CD4-positive, alpha-beta T cell treated with Interleukin-17A for 4 hours (primary cell): ENCODE results near the gene KIF19.

ENCODE experiments used
- DNase-seq: peaks from one replicate; pipeline ENCODE4 v3.0.0-alpha.2; 2020; ENCODE audit warnings: mixed read lengths

Gene KIF19

DNA sequence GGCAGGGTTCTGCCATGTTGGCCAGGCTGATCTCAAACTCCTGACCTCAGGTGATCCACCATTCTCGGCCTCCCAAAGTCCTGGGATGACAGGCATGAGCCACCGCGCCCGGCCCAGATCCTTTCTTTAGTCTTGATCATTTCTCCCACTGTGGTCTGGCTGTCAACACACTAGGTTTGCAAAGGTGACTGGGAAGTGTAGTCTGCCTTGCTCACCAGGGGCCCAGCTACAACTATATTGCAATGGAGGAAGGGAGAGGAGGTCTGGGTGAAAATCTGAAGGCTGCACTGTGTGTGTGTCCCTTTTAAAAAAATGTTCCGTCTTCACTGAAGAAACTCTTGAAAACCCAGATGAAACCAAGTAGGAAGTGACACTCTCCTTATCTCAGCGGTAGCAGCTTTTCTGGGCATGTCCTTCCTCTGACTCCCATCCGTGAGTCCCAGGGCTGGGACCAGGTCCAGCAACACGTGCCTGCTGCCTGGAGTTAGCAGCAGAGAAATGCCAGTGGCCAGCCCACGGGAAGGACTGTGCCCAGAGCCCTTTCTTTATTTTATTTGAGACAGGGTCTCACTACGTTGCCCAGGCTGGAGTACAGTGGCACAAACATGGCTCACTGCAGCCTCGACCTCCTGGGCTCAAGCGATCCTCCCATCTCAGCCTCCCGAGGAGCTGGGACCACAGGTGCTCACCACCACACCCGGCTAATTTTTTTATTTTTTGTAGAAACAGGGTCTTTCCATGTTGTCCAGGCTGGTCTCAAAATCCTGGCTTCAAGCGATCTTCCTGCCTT lies 17.8 kb upstream of the KIF19 start:
- DNase-seq, result no peak

DNA sequence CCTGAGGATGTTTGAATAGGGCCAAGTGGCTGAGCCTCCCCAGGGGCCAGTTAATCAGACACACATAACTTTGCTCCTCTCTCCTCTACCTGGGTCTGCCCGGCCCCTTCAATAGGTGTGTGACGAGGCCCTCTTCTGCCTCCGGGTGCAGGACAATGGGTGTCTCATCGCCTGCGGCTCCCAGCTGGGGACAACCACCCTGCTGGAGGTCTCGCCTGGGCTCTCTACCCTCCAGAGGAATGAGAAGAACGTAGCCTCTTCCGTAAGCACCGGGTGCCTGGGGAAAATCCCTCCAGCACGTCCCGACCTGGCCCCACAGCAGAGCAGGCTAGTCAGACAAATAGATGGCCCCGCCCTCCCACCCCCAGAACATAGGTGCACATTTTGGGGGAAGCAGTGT lies 16.1 kb upstream of the KIF19 start:
- no peak for DNase-seq

DNA sequence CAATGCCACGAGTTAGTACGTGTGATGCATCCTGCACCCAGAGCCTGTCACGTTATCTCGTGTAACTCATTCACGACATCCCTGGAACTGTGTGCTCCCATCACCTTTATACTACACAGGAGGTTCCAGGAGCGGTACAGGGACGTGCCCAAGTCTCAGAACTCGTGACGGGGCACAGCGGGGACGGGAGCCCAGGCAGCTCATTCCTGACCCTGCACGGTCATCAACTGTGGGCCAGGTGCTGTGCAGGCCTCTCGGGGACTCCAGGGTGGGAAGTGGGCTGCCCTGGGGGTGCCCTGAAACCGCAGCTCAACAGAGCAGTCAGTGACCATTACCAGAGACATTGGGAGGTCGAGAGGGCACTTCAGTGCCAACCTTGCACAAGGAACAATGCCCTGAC lies 11.1 kb upstream of the KIF19 start:
- DNase-seq, result no peak

DNA sequence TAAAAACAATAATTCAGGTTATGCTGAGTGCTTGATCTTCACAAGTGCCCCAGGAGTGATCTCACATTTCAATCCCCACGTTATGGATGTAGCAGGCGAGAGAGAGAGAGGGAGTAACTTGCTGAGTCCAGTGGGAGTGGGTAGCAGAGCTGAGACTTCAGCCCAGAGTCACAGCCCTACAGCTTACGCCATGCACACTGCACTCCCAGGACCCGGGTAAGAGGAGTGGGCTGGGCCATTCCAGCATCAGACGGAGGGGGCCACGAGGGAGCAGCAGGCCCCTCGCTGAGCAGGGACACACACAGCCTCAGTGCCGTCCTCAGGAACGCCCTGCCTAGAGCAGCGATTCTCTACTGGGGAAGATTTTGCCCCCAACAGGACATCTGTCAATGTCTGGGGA lies 9.8 kb upstream of the KIF19 start:
- no peak for DNase-seq

DNA sequence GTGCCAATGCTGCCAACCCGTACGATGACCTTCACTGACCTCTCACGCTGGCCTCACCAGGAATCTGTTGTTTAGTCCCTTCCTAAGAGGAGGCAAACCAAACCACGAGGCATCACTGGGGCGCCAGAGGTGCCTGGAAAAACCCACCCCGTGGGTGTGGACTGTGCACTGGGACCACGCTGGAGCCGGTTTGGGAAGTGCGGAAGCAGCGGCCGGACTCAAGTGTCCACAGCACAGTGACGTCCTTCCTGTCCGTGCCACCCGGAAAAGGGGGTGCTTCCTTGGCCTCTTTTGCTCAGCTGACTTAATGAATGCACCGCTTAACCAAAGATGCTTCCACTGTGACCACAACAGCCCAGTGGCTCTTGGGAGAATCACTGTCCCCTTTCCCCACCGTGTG lies 9.0 kb upstream of the KIF19 start:
- no peak for DNase-seq

DNA sequence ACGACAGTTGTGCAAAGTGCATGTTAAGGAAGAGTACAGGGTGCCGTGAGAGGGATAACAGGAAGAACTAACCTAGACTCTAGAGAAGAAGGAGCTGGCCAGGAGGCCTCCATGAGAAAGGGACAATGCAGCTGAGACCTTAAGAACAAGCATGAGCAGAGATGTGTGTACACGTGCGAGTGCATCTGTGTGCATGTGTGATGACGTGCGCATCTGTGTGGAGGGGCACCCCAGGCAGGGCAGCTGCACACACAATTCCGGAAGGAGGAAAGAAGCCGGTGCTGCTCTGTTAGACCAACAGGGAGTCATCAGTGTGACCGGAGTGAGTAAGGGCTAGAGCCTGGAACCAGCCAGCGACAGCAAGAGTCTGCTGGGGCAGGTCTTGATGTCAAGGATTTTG lies 7.6 kb upstream of the KIF19 start:
- no peak for DNase-seq

DNA sequence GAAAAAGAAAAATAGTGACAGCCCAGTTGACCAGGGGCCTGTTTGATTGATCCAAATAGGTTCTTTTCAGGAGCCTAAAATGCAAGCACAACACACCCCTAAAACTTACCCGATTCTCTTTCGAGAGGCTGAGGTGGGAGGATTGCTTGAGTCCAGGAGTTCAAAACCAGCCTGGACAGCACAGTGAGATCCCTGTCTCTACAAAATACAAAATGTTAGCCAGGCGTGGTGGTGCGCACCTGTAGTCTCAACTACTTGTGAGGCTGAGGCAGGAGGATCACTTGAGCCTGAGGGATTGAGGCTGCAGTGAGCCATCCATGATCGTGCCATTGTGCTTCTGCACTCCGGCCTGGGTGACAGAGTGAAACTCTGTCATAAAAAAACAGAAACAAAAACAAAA lies 1.5 kb upstream of the KIF19 start:
- DNase-seq, result no peak

DNA sequence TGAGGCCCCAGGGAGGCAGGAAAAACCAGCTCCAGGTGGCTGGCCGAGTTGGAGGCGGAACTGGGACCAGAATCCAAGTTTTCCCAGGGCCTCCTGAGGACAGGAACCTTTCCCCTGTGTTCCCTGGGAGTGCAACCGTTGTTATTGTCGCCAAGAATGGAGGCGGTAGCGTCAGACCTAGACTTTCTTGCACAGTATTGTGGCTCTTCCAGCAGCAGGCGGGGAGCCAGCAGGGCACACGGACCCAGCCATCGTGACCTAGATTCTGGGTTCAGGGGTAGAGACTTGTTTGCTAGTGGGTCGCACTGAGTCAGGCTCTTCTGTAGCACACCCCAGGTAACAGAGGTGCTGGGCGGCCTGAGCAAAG lies 667 bp upstream of the KIF19 start:
- peak; percentile 14 for DNase-seq

DNA sequence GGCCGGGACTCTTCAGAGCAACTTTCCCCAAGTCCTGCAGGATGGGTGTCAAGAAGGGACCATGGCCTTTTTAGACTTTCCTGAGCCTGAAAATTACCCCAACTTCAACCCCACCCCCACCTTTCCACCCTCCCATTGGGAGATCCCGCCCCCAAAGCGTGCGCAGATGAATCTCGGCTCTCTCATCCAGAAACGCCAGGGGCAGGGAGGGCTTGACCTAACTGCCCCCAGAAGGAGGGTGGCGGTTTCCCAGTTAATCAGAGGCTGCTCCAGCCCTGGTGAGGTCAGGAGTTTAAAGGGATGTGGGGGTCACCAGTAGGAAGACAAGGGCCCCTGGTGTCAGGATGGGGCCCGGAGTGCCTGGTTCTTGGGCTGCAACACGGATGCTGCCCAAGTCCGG lies 480 bp downstream of the KIF19 start:
- DNase-seq, result no peak

DNA sequence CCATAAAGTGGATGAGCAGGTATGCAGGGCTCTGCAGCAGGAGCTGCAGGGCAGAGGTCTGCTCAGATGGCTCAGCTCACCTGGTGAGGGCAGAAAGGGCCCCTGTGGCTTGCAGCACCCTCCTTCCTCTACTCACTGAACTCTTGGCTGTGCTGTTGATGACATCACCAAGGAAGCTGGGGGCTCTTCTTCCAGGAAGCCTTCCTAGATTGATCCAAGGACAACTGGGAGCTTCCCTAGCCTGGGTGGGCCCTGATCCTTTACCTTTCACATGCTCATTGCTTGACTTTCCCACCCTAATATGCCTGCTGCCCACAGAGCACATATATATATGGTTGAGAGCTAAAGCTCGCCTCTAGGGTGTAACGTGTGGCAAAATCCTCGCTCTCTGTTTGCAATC lies 2.5 kb downstream of the KIF19 start:
- DNase-seq, result no peak

DNA sequence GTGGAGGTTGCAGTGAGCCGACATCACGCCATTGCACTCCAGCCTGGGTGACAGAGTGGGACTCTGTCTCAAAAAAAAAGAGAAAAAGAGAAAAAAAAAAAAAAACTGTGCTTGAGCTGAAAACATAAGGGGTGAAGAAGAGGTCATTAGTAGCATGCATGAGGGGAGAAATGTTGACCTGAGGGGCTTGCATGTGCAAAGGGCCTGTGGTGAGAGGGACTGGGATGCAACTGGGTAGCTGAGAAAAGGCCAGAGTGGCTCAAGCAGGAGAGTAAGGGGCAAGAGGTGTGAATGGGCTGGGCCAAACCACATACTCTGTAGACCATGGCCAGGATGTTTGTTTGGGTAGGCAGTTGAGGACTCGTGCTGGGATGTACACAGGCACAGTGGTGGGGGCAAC lies 3.4 kb downstream of the KIF19 start:
- DNase-seq, result no peak

DNA sequence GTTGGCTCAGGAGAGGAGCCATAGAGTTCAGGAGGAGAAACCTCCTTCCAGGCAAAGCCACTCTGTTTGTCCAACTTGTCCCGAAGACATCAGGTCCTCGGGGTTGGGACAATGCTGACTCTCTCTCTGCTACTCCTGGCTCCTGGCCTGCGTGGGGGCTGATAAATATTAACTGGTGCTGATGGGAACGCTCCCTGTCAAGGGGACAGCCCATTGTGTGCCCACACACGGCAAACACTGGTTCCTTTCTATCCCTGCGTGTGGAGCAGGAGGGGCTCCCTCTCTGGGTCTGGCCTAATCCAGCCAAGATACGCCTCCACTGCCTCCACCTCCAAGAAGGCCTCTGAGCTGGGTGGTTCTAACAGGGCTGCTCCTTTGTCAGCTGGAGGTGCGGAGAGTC lies 4.4 kb downstream of the KIF19 start:
- DNase-seq, result no peak

DNA sequence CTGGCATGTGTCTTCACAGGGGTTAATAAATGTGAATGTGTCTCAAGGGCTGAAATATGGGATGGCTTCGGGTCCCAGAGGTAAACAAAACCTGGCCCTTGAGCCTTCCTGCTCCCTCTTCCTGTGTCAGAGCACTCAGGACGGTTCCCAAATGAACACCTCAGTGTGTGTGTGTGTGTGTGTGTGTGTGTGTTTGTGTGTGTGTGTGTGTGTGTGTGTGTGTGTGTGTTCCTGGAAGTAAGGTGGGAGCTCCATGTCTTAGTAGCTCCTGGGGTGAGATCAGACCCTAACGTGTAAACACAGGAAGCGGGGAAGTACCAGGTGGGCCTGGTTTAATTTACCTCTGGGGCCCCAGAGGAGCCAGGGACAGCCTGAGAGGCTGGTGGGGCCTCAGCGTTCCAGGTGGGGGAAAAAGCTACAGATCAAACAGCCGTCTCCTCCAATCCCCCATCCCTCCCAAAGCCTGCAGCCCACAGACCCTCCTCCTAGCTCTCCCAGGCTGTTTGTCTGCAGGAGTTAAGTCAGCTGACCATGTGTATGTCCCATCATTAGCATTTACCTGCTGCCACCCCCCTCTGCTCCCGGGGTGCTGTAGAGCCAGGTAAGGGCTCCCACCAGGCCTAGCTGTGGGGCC lies 6.1 kb downstream of the KIF19 start:
- no peak for DNase-seq

DNA sequence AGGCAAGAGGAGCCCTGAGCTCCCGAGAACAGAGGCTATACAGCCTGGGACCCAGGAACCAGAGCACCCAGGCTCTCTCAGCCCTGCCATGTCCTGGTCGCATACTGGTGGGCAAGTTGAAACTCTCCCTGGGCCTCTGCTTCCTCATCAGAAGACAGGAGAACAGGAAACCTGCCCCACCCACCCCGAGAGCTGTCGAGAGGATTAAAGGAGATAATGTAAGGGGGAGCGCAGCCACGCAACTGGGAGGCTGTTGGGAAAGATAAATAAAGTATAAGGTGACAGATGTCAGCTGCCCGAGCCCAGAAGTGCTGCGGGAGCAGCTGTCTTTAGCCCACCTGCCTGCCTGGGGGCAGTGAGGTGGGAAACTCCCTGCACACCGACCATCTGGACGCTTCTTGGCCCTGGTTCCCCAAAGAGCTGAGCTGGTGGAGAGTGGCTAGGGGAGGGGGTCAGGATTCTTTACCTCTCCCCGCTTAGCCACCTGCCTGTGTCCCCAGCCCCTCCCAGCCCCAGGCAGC lies 6.8 kb downstream of the KIF19 start:
- no peak for DNase-seq

DNA sequence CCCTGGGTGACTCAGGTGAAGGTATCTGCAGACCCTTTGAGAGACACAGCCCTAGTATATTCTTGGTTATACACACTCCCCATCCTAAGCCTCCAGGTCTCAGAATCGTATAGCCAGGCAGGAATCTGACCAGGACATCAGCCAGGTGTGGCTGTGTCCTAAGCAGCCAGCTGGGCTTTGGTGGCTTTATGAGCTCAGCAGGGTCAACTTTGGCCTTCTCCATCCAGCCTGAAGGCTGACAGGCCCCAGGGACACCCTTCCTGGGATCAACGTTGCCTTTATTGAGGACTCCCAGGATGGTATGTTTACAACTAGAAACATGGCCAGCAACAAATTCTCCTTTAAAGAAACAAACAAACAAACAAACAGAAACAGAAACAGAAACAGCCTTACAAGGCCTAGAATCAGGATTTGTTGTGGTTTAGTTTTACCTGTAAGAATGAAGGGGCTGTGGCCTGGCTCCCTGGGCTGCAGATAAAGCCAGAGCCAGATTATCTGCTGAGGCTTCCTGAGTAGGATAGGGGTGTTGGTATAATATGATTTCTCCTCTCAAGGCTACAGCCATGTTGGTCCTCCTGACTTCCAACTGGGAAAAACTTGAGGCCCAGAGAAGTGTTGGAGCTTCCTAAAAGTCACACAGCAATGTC lies 8.5 kb downstream of the KIF19 start:
- DNase-seq, result no peak

DNA sequence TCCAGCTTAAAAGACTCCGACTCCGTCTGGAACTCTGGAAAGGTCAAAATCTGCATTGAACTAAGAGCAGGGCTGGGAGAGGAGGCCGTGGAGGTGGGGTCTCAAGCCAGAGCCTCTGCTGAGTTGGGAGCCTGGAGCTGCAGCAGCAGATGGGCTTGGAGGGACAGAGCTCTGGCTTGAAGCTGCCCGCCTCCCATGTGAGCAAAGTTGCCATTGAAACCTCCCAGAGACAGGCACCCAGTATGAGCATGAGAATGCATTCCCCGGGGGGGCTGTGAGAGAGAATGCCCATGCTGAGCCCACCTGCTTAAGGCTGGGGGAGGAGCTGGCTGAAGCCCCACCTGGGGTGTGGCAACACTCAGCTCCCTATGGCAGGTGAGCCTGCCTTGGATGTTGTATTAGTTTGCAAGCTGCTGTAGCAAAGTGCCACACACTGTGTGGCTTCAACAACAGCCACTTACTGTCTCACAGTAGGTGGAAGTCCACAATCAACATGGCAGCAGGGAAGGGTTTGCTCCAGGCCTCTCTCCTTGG lies 9.6 kb downstream of the KIF19 start:
- DNase-seq, result no peak

DNA sequence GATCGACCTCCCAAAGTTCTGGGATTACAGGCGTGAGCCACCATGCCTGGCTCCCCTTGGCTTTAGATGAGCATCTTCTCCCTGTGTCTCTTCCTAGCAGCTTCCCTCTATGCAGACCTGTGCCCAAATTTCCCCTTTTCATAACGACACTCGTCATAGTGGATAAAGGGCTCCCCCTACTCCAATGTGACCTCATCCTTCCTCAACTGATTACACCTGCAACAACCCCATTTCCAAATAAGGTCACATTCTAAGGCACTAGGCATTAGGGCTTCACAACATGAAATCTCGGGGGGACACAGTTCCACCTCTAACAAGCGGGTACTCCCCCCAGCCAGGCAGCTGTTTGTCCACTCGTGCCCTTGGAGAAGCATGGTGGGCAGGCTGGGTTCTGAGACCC lies 10.3 kb downstream of the KIF19 start:
- DNase-seq, result no peak

DNA sequence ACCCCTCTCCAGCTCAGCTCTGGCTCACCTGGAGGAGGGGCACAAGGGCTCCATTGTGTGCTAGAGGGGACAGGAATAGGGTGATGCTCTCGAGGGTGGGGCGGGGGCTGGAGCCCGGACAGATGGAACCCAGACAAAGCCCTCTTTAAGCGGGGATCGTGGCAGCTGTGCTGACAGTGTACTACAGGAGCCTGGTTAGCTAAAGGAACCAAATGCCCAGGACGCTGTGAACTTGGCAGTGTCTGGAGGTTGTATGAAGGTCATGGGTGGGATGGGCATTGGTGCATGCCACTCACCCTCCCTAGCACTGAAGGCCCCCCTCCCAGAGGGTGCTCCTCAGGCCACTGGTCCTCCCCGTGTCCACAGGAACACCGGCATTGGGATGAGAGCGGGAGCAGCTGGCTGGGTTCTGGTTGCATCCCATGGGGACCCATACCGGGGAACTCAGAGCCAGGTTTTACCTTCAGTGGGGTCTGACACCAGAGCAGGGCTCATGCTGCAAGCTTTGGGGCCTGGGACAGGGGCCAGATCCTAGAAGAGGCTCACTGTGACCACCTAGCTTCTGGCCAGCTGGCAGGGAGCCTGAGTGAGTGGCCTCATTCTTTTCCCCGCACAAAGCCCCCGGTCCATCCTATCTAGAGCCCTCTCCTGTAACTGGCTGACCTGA lies 11.9 kb downstream of the KIF19 start:
- no peak for DNase-seq

DNA sequence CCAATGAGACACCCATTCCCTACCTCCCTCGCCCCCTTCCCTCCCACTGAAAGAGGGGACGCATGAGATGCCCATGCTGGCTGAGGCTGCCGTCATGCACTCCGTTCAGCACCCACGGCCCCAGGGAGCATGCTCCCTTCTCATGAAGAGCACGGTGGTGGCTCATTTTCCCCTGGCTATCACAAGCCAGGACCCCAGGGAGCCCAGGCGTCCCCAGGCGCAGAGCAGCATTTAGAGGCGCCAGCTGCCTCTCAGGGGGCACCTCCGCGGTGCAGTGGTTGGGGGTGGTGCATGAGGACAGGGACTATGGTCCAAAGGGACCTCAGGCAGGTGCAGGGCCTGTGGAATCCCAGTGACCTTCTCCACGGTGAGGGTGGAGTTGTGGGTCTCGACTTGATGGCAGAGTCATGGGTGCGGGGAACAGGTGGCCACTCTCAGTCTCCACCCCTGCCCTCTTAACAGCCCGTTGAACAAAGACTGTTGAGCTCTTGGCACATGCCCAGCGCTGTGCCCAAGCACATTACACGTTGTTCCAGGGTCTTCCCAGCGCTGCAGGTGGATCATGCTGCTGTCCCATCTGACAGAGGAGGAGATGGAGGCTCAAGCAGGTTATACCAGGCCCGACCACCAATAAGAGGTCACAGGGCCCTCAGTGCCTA lies 13.6 kb downstream of the KIF19 start:
- no peak for DNase-seq

DNA sequence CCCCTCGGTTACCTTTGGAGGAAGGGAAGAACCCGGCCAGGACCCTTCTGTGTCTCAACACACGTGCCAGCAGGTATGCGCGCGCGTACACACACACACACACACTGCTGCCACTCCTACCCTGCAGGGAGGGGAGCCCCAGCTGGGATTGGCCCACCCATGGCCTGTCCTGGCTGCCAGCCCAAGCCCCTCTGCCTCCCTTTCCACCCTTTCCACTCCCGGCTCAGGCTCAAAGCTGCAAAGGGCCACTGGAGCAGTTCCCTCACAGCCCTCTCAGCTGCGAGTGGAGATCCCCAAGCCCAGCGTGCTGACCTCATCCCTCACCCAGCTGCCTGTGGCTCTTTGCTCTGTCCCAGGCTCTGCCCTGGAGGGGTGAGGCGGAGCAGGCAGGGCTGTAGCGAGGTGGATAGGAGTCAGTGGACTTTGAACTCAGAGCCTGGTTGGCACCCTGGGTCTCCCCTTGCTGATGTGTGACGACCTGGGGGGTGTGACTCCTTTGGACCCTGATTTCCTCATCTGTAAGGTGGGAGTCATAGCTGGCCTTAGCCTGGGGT lies 14.5 kb downstream of the KIF19 start:
- no peak for DNase-seq

DNA sequence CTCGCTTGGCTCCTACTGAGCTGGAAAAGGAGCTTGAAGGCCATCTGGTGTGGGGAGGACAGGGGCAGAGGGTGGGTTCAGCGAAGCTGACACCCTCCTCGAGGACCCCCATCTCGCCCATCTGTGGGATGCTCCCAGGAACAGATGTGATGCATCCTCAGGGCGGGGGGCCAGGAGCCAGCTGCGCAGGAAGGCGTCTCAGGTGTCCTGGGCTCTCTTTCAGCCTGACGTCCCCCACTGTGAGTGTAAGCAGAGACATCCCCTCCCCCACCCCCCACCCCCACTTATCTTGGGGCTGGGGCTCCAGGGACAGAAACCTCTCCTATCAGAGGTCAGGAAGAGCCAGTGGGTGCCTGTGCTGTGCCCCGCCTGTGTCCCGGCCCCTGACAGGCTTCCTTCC lies 16.2 kb downstream of the KIF19 start:
- DNase-seq, result no peak

DNA sequence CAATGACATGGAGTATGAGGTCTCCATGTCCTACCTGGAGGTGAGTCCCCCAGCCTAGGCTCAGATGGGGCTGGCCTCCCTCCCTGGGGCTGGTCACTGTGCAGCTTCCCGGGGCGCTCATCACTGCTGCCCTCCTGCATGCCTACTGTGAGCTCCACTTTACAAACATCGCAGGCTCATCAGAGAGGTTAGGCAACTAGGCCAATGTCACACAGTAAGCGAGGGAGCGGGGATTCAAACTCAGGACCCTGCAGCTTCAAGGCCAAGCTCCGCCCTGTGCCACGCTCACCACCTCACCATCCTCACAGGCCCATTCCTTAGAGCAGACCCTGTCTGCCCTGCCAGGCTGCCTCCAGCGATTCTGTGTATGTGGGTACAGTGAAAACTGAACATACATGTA lies 17.1 kb downstream of the KIF19 start:
- DNase-seq, result no peak
